Tibial nerve (tissue), 4 donors: ENCODE measurements around the gene SMIM26. TPM values are rescaled to one million over a fixed set of nuclear protein-coding genes. Genes with fewer than 3 reads are reported as not detected.

Experiments
- DNase-seq, 2 donors: peaks; one replicate each; pipeline ENCODE4 v3.0.0-alpha.2; 2019; ENCODE audit warnings: low spot score in 2 of 2
- H3K27ac ChIP-seq, 4 donors: fragments of 200-600 bp; sonication (generic) in 3 of 4; one replicate each; pipeline ENCODE4 v1.5.1; 2017 to 2019; ENCODE audit warnings: mild to moderate bottlenecking in 1 of 4
- H3K27me3 ChIP-seq, 2 donors: fragments of 200-600 bp; sonication (generic) in 1 of 2; one replicate each; pipeline versions ENCODE4 v1.5.1 to v1.6.0; 2017 to 2019
- H3K36me3 ChIP-seq, 3 donors: fragments of 200-600 bp; sonication (generic); one replicate each; pipeline ENCODE4 v1.5.1; 2018 to 2019
- H3K4me1 ChIP-seq, 4 donors: fragments of 200-600 bp; sonication (generic) in 3 of 4; one replicate each; pipeline ENCODE4 v1.5.1; 2017 to 2019
- H3K4me3 ChIP-seq, 4 donors: fragments of 200-600 bp; sonication (generic) in 3 of 4; one replicate each; pipeline ENCODE4 v1.5.1; 2017 to 2019; ENCODE audit warnings: mild to moderate bottlenecking in 1 of 4, moderate library complexity in 1 of 4
- H3K9me3 ChIP-seq, 4 donors: fragments of 200-600 bp; sonication (generic) in 3 of 4; one replicate each; pipeline ENCODE4 v1.5.1; 2017 to 2019
- CTCF ChIP-seq, 5 experiments: fragments of 200-600 bp in 3 of 5; fragments of 450-650 bp in 2 of 5; sonication (generic) in 3 of 5; IDR thresholded peaks; one replicate each; pipeline ENCODE4 v1.5.1; 2016 to 2019; ENCODE audit warnings: antibody characterized with exemption in 5 of 5, mild to moderate bottlenecking in 3 of 5, moderate library complexity in 2 of 5
- EP300 ChIP-seq, 2 donors: sonication (generic); formaldehyde crosslinking; IDR thresholded peaks; one replicate each; pipeline ENCODE4 v1.6.1; 2017; ENCODE audit warnings: antibody characterized with exemption in 2 of 2, mild to moderate bottlenecking in 1 of 2
- POLR2A ChIP-seq, 2 donors: fragments of 450-650 bp; IDR thresholded peaks; one replicate each; pipeline ENCODE4 v1.6.1; 2017; ENCODE audit warnings: antibody characterized with exemption in 2 of 2, mild to moderate bottlenecking in 2 of 2, moderate library complexity in 2 of 2
- WGBS, 2 donors: methylation state at CpG; one replicate each; pipeline ENCODE4 v1.1.5; 2018; 5-methylcytosine and 5-hydroxymethylcytosine counted together
- total RNA-seq, 4 donors: library from RNA; depleted of rRNA; stranded (reverse); fragments of >200 nt; gene quantifications; one replicate each; pipeline ENCODE4 v1.1.0, GENCODE V29; 2016

SMIM26 gene
- total RNA-seq, 4 donors from 2014 or later, result 93.9 to 139 (median 98.2) TPM

GRCh38 chr20:18553746-18554145 is 13.5 kb upstream of the SMIM26 start:
- Histone ChIP-seq H3K27ac (no peak overlapping the region), H3K9me3 (no peaks in the 10 kb centered on the region), H3K27me3 (no peaks in the 10 kb centered on the region), H3K4me1 (no peaks in the 10 kb centered on the region), H3K4me3 (no peak overlapping the region), H3K36me3 (peaks cover 2 to 98% (median 8%) of the 10 kb centered on the region in 3 donors)
- no peak for DNase-seq
- no peak for TF ChIP-seq CTCF (IDR thresholded peaks at IDR 0.05)
- TF ChIP-seq POLR2A (IDR thresholded peaks at IDR 0.05), result no peak
- TF ChIP-seq EP300 (IDR thresholded peaks at IDR 0.05), result no peak
- WGBS, 2 donors, result 95 to 97% methylated on average over 8 of the region's 8 CpGs

GRCh38 chr20:18567739-18568091 is 483 bp downstream of the SMIM26 start:
- Histone ChIP-seq H3K9me3 (no peaks in the 10 kb centered on the region), H3K36me3 (peaks cover 0 to 45% (median 0%) of the 10 kb centered on the region in 3 donors), H3K4me1 (peaks cover 0 to 17% (median 5%) of the 10 kb centered on the region in 4 donors), H3K4me3 (peak overlapping the region; percentile 47 to 74 (median 65)), H3K27me3 (no peaks in the 10 kb centered on the region), H3K27ac (peak overlapping the region; percentile 59 to 89 (median 86))
- DNase-seq, result no peak
- 4 to 5% methylated on average over 6 of the region's 6 CpGs for WGBS, 2 donors
- TF ChIP-seq CTCF (IDR thresholded peaks at IDR 0.05) (no peak), EP300 (IDR thresholded peaks at IDR 0.05) (no peak), POLR2A (IDR thresholded peaks at IDR 0.05) (no peak)

- no peak for DNase-seq
- TF ChIP-seq POLR2A (IDR thresholded peaks at IDR 0.05), result no peak
- TF ChIP-seq CTCF (IDR thresholded peaks at IDR 0.05), result no peak
- no peak for TF ChIP-seq EP300 (IDR thresholded peaks at IDR 0.05)
- WGBS, 2 donors, result 94 to 95% methylated on average over 2 of the region's 2 CpGs
- H3K36me3 ChIP-seq, result peaks cover 0 to 41% (median 0%) of the 10 kb centered on the region in 3 donors
- H3K4me3 ChIP-seq, result no peak overlapping the region
- peaks cover 0 to 17% (median 5%) of the 10 kb centered on the region in 4 donors for H3K4me1 ChIP-seq
- H3K27ac ChIP-seq, result no peak overlapping the region
- H3K27me3 ChIP-seq, result no peaks in the 10 kb centered on the region
- no peaks in the 10 kb centered on the region for H3K9me3 ChIP-seq
Observed at GRCh38 chr20:18571009-18571408, 3.8 kb downstream of the SMIM26 start.

- no peak for DNase-seq
- H3K36me3 ChIP-seq, result peaks cover 0 to 41% (median 0%) of the 10 kb centered on the region in 3 donors
- H3K9me3 ChIP-seq, result no peaks in the 10 kb centered on the region
- H3K4me1 ChIP-seq, result peaks cover 0 to 13% (median 5%) of the 10 kb centered on the region in 4 donors
- H3K27me3 ChIP-seq, result no peaks in the 10 kb centered on the region
- TF ChIP-seq CTCF (IDR thresholded peaks at IDR 0.05) (no peak), EP300 (IDR thresholded peaks at IDR 0.05) (no peak), POLR2A (IDR thresholded peaks at IDR 0.05) (no peak)
- 91 to 96% methylated on average over 2 of the region's 2 CpGs for WGBS, 2 donors
- H3K27ac ChIP-seq, result no peak overlapping the region
- no peak overlapping the region for H3K4me3 ChIP-seq
Observed at GRCh38 chr20:18571578-18571977, 4.3 kb downstream of the SMIM26 start.

- Histone ChIP-seq H3K36me3 (peaks cover 0 to under 1% (median 0%) of the 10 kb centered on the region in 3 donors), H3K9me3 (no peaks in the 10 kb centered on the region)
- WGBS, 2 donors, result 73 to 90% methylated on average over 6 of the region's 6 CpGs
Observed at GRCh38 chr20:18577942-18578341, 10.7 kb downstream of the SMIM26 start.

More at GRCh38 chr20:18577942-18578341, 10.7 kb downstream of the SMIM26 start:
- no peaks in the 10 kb centered on the region for H3K27me3 ChIP-seq
- no peak overlapping the region for H3K4me3 ChIP-seq
- no peaks in the 10 kb centered on the region for H3K4me1 ChIP-seq
- no peak for DNase-seq
- no peak for TF ChIP-seq CTCF (IDR thresholded peaks at IDR 0.05)
- no peak overlapping the region for H3K27ac ChIP-seq
